Activated CD4-positive, alpha-beta T cell treated with anti-CD3 and anti-CD28 coated beads, Interleukin-2, amount 10 ng/mL, durations not matched to agents 7 days and 5 days (primary cell): Measurements from ENCODE around the gene CELF6. TPM values are rescaled to one million over a fixed set of nuclear protein-coding genes. Genes with fewer than 3 reads are reported as not detected.

ENCODE experiments used
- CTCF ChIA-PET: fragments of 350-600 bp; sonication (Branson Sonifier 250); formaldehyde crosslinking; loops from one replicate; lab custom pipeline; 2021; ENCODE audit warnings: antibody characterized with exemption; lab: Charles Lee
- POLR2A ChIA-PET: fragments of 350-600 bp; sonication (Branson Sonifier 250); formaldehyde crosslinking; loops from one replicate; lab custom pipeline; 2021; ENCODE audit warnings: antibody characterized with exemption; lab: Charles Lee
- DNase-seq: peaks from one replicate; pipeline ENCODE4 v3.0.0-alpha.2; 2020
- H3K27ac Mint-ChIP-seq: one replicate; pipeline ENCODE4 v1.8.0; 2021; ENCODE audit warnings: mild to moderate bottlenecking, moderate library complexity, mixed read lengths
- H3K27me3 Mint-ChIP-seq: one replicate; pipeline ENCODE4 v1.8.0; 2021; ENCODE audit warnings: mixed read lengths
- H3K36me3 Mint-ChIP-seq: one replicate; pipeline ENCODE4 v1.8.0; 2021; ENCODE audit warnings: low read depth, mixed read lengths
- H3K4me1 Mint-ChIP-seq: one replicate; pipeline ENCODE4 v1.8.0; 2021; ENCODE audit warnings: mixed read lengths
- H3K4me3 Mint-ChIP-seq: one replicate; pipeline ENCODE4 v1.8.0; 2021; ENCODE audit warnings: mild to moderate bottlenecking, moderate library complexity, mixed read lengths
- H3K9me3 Mint-ChIP-seq: one replicate; pipeline ENCODE4 v1.8.0; 2021; ENCODE audit warnings: mixed read lengths
- total RNA-seq, 2 experiments: library from RNA; stranded (reverse); gene quantifications; one replicate each; pipeline ENCODE4 v1.2.3, GENCODE V29; 2021

The CELF6 gene
- total RNA-seq, 2 experiments from 2014 or later: 1.0 to 1.2 TPM

GRCh38 chr15:72249142-72249810 is 70.7 kb downstream of the CELF6 start:
- no peak for DNase-seq
- Mint-ChIP-seq H3K27me3 (no peaks in the 10 kb centered on the region), H3K4me3 (no peak overlapping the region), H3K27ac (no peak overlapping the region), H3K36me3 (peaks cover 46% of the 10 kb centered on the region), H3K9me3 (no peaks in the 10 kb centered on the region), H3K4me1 (no peaks in the 10 kb centered on the region)
- ChIA-PET POLR2A (no interaction called here), CTCF (interaction anchor here (0.9 to 3.0 kb wide), 2 partner anchors 10 to 11 kb away, joined by 3 to 10 read pairs; no protein-coding TSS in a partner anchor)

GRCh38 chr15:72248514-72248913 is 71.4 kb downstream of the CELF6 start:
- CTCF ChIA-PET: interaction anchor here (0.7 kb wide), 1 partner anchor 13 kb away, joined by 3 read pairs; no protein-coding TSS in a partner anchor
- Mint-ChIP-seq H3K9me3 (no peaks in the 10 kb centered on the region), H3K36me3 (peaks cover 44% of the 10 kb centered on the region), H3K27me3 (no peaks in the 10 kb centered on the region), H3K4me1 (no peaks in the 10 kb centered on the region), H3K27ac (no peak overlapping the region), H3K4me3 (no peak overlapping the region)
- POLR2A ChIA-PET: no interaction called here
- DNase-seq: no peak

DNA sequence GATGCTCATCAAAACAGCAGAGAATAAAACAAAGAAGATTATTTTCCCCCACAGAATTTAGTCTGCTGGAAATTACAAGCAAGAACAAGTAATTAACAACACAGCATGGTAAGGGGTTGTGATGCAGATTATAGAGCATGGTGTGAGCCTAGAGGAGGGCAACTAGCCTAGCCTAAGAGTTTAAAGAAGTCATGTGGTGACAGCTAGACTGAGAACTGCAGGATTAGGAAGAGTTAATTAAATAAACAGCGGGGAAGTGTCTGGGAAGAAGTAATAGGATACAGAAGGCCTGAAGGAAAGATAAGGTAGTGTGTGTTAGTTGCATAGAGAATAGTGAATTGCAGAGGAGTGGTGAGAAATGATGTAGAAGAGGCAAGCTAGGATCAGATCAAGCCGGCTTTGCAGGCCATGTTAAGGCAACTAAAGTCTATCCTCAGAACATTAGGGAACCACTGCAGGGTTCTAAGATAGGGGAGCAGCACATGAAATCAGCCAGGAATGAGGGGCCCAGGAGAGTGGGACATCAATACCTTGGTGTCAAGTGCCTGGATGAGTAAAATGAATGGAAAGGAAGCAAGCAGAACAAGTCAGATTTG is 77.1 kb downstream of the CELF6 start:
- no peak for DNase-seq
- no peaks in the 10 kb centered on the region for H3K27me3 Mint-ChIP-seq
- CTCF ChIA-PET: interaction anchor here (0.5 to 2.3 kb wide), 2 partner anchors 16 to 278 kb away, joined by 4 to 7 read pairs; no protein-coding TSS in a partner anchor
- H3K4me1 Mint-ChIP-seq: peaks cover 1% of the 10 kb centered on the region
- no peak overlapping the region for H3K4me3 Mint-ChIP-seq
- no peaks in the 10 kb centered on the region for H3K9me3 Mint-ChIP-seq
- peaks cover 37% of the 10 kb centered on the region for H3K36me3 Mint-ChIP-seq
- POLR2A ChIA-PET: no interaction called here
- no peak overlapping the region for H3K27ac Mint-ChIP-seq

GRCh38 chr15:72239652-72240051 is 80.3 kb downstream of the CELF6 start:
- H3K9me3 Mint-ChIP-seq: no peaks in the 10 kb centered on the region
- peak overlapping the region; percentile 28 for H3K27ac Mint-ChIP-seq
- no peak overlapping the region for H3K4me3 Mint-ChIP-seq
- DNase-seq: no peak
- ChIA-PET CTCF (interaction anchor here (1.1 to 6.5 kb wide), 4 partner anchors 10 to 17 kb away, joined by 3 to 38 read pairs (median 3); no protein-coding TSS in a partner anchor), POLR2A (no interaction called here)
- peaks cover 19% of the 10 kb centered on the region for H3K4me1 Mint-ChIP-seq
- no peaks in the 10 kb centered on the region for H3K27me3 Mint-ChIP-seq
- H3K36me3 Mint-ChIP-seq: peaks cover 24% of the 10 kb centered on the region

DNA sequence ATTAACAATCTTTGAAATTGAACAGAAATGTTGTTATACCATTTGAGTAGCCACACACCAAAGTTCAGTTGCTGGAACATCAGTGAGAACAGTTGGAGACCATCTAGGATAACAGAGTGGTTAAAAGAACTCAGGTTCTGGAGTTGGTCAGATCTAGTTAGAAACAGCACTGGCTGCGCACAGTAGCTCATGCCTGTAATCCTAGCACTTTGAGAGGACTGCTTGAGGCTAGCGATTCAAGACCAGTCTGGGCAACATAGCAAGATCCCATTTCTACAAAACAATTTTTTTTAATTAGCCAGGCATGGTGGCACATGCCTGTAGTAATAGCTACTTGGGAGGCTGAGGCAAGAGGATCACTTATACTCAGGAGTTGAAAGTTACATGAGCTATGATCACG is 81.4 kb downstream of the CELF6 start:
- ChIA-PET CTCF (interaction anchor here (1.2 to 6.5 kb wide), 5 partner anchors 9 to 35 kb away, joined by 3 to 38 read pairs (median 3); no protein-coding TSS in a partner anchor), POLR2A (no interaction called here)
- Mint-ChIP-seq H3K36me3 (peaks cover 20% of the 10 kb centered on the region), H3K4me3 (no peak overlapping the region), H3K27me3 (no peaks in the 10 kb centered on the region), H3K9me3 (no peaks in the 10 kb centered on the region), H3K27ac (no peak overlapping the region), H3K4me1 (peaks cover 24% of the 10 kb centered on the region)
- no peak for DNase-seq

DNA sequence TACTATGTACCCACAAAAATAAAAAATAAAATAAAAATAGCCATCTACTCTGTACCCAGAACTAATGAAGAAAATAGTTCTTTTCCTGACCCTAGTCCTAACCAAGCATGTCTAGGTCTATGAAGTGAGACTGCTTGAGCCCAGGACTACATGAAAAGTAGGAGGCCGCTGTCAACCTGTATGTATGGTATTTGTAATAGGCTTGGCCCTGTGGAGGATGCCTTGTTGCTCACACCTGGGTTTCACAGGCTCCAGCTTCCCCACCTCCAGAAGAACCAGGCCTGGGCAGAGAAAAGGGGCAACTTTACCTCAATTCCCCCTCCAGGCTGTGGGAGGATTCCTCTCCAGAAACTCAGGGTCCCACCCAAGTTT is 82.1 kb downstream of the CELF6 start:
- Mint-ChIP-seq H3K36me3 (peaks cover 20% of the 10 kb centered on the region), H3K4me3 (no peak overlapping the region), H3K27me3 (no peaks in the 10 kb centered on the region), H3K9me3 (no peaks in the 10 kb centered on the region), H3K27ac (peak overlapping the region; percentile 76), H3K4me1 (peaks cover 26% of the 10 kb centered on the region)
- no peak for DNase-seq
- ChIA-PET CTCF (interaction anchor here (6.5 kb wide), 1 partner anchor 12 kb away, joined by 38 read pairs; no protein-coding TSS in a partner anchor), POLR2A (interaction anchor here (1.0 kb wide), 1 partner anchor 10 kb away, joined by 6 read pairs; no protein-coding TSS in a partner anchor)

DNA sequence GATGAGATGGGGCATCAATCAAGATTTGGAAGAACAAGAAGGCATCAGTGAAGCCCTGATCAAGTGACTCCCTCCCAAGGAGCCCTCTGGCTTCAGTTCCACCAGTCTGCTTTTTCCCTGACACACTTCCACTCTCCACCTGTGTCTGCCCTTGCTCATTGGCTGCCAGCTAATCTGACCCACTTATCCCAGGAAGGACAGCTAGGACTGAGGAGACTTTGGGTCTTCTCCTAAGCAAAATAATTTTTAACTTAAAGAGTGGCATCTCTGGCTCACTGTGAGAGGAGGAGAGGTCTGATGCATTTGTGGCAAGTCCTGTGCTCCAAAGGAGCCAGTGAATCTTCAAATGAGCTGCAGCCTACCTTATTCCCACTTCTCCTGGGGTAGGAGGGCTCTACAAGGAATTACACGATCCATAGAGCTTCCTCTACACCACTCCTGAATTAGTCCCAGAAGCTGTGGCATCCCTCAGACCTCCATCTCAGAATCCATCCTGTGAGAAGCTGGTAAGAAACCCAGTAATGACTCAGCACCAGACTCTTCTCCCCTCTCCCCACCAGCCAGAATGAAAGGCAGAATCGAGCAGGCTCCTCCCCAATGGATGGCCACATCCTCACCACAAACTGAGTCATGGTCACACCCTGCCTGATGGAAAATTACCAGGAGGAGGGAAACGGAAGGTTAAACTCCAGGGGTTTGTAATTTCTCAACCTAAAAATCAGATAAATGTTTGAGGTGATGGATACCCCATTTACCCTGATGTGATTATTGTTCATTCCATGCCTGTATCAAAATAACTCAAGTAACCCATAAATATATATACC is 82.7 kb downstream of the CELF6 start:
- CTCF ChIA-PET: interaction anchor here (0.5 to 6.5 kb wide), 2 partner anchors 11 to 25 kb away, joined by 3 to 38 read pairs; no protein-coding TSS in a partner anchor
- Mint-ChIP-seq H3K27ac (peak overlapping the region; percentile 76), H3K4me3 (peak overlapping the region; percentile 31), H3K9me3 (no peaks in the 10 kb centered on the region), H3K27me3 (no peaks in the 10 kb centered on the region), H3K36me3 (peaks cover 14% of the 10 kb centered on the region), H3K4me1 (peaks cover 32% of the 10 kb centered on the region)
- POLR2A ChIA-PET: interaction anchor here (1.0 kb wide), 1 partner anchor 10 kb away, joined by 6 read pairs; no protein-coding TSS in a partner anchor
- peak; percentile 76 for DNase-seq

DNA sequence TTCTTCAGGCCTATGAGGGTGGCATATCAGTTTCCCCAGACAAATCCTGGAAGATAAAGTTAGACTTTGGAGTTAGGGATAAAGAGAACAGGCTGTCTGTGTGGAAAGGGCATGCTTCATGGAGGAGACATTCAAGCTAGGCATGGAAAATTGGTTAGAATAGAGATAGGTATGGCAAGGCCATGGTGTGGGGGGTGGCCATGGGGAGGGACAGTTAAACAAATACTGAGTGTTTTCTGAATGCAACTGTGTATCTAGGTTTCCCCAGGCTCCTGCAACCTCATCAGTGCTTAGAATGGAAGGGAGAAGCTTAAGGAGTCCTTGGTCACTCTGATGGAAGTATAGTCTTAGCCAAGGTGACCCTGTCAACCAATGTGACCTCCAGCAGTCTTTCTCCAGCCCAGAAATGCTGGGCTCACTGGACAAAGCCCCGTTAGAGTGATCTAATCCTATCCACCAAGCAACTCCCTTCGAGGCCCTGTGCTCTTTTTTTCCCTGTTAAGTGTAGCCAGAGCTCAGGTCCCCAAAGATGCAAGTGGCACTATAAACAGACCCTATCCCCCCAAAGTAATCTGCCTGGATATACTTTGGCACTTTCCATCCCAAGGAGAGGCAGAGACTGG is 83.5 kb downstream of the CELF6 start:
- CTCF ChIA-PET: interaction anchor here (6.5 kb wide), 1 partner anchor 10 kb away, joined by 38 read pairs; no protein-coding TSS in a partner anchor
- POLR2A ChIA-PET: no interaction called here
- peaks cover 10% of the 10 kb centered on the region for H3K36me3 Mint-ChIP-seq
- DNase-seq: no peak
- H3K4me1 Mint-ChIP-seq: peaks cover 40% of the 10 kb centered on the region
- H3K27me3 Mint-ChIP-seq: no peaks in the 10 kb centered on the region
- H3K9me3 Mint-ChIP-seq: no peaks in the 10 kb centered on the region
- H3K27ac Mint-ChIP-seq: peak overlapping the region; percentile 76
- no peak overlapping the region for H3K4me3 Mint-ChIP-seq

- ChIA-PET CTCF (interaction anchor here (6.5 kb wide), 1 partner anchor 9 kb away, joined by 38 read pairs; no protein-coding TSS in a partner anchor), POLR2A (no interaction called here)
- H3K9me3 Mint-ChIP-seq: no peaks in the 10 kb centered on the region
- H3K4me1 Mint-ChIP-seq: peaks cover 40% of the 10 kb centered on the region
- H3K27ac Mint-ChIP-seq: no peak overlapping the region
- H3K4me3 Mint-ChIP-seq: no peak overlapping the region
- no peak for DNase-seq
- H3K36me3 Mint-ChIP-seq: peaks cover 5% of the 10 kb centered on the region
- no peaks in the 10 kb centered on the region for H3K27me3 Mint-ChIP-seq
Observed at GRCh38 chr15:72235298-72235697, 84.7 kb downstream of the CELF6 start.

Other genes starting within 250 kb of the CELF6 start
- 10 to 100 TPM; 21.8 to 24.1 TPM for gene MYO9A, start 202.0 kb downstream of the CELF6 start, total RNA-seq
- gene SENP8, start 201.8 kb downstream of the CELF6 start, total RNA-seq: 1 to 10 TPM; 1.2 to 1.3 TPM
- gene GRAMD2A, start 122.4 kb downstream of the CELF6 start, total RNA-seq: not detected
- 1,000 to 10,000 TPM; 1,098 to 1,149 TPM for gene PKM, start 89.0 kb downstream of the CELF6 start, total RNA-seq
- 10 to 100 TPM; 62.9 to 69.2 TPM for gene PARP6, start 47.6 kb downstream of the CELF6 start, total RNA-seq
- gene HEXA, start 55.9 kb upstream of the CELF6 start, total RNA-seq: 10 to 100 TPM; 83.6 to 94.1 TPM
- gene TMEM202, start 78.1 kb upstream of the CELF6 start, total RNA-seq: not detected
- gene ARIH1, start 154.2 kb upstream of the CELF6 start, total RNA-seq: 100 to 1,000 TPM; 127 to 137 TPM